H1 (cell line): Measurements from ENCODE around the gene ADAM23. TPM values are rescaled to one million over a fixed set of nuclear protein-coding genes. Genes with fewer than 3 reads are reported as not detected.

ENCODE experiments used
- CHD7 ChIP-seq: fragments of 300-600 bp; sonication (generic); IDR thresholded peaks from 2 replicates; pipeline ENCODE4 v1.7.1; 2012; ENCODE audit warnings: low read length, moderate library complexity, mild to moderate bottlenecking, inconsistent platforms; ENCODE audit not compliant: insufficient replicate concordance
- polyA plus RNA-seq, 7 experiments: library from polyadenylated mRNA; depleted of rRNA in 3 of 7; stranded (reverse) in 5 of 7; unstranded in 2 of 7; fragments of >200 nt in 5 of 7; fragments of 200-250 nt in 2 of 7; gene quantifications; 1 replicate in 5 of 7; 2 replicates in 1 of 7; 4 replicates in 1 of 7; pipeline versions ENCODE4 v1.2.1 to v1.2.3, GENCODE V29; 2011 to 2013; ENCODE audit warnings: missing spikeins in 2 of 7, mixed read lengths in 2 of 7
- total RNA-seq: library from RNA; stranded (reverse); fragmentation: NEBNext Ultra II Directional; extraction: Animal tissue kit (Norgen Biotek cat#: 25700); gene quantifications from 2 replicates; pipeline ENCODE4 v1.2.1, GENCODE V29; 2021

ADAM23 gene
- total and polyA plus RNA-seq, 2 of the 8 experiments (the other 6 are each of a cell fraction or from before 2014, with no cell fraction given), result 9.9 to 20.8 TPM

- no peak for TF ChIP-seq CHD7
These were observed 129.4 kb downstream of the ADAM23 start (continued) for GRCh38 chr2:206572725-206573124.
